Right lobe of liver (tissue), 6 donors: ENCODE data around the gene TACC3. TPM values are rescaled to one million over a fixed set of nuclear protein-coding genes. Genes with fewer than 3 reads are reported as not detected.
A peak's percentile ranks its signal among the peaks of the same experiment; 100 is the strongest.

Source experiments
- ATAC-seq, 4 donors: fragments of 200-7000 bp; cut with Tn5 transposase; one replicate each; pipeline ENCODE4 v1.9.1; 2020; ENCODE audit warnings: mild to moderate bottlenecking in 4 of 4, moderate library complexity in 4 of 4
- DNase-seq, 3 donors: peaks; one replicate each; pipeline ENCODE4 v3.0.0-alpha.2; 2020
- H3K27ac ChIP-seq, 3 donors: fragments of 200-600 bp; one replicate each; pipeline ENCODE4 v1.8.0; 2022
- H3K27me3 ChIP-seq, 2 donors: fragments of 200-600 bp; one replicate each; pipeline ENCODE4 v1.8.0; 2022
- H3K36me3 ChIP-seq, 4 donors: fragments of 200-600 bp; sonication (generic) in 1 of 4; one replicate each; pipeline versions ENCODE4 v1.5.1 to v1.8.0; 2017 to 2022; ENCODE audit warnings: control low read depth in 1 of 4
- H3K4me1 ChIP-seq, 4 donors: fragments of 200-600 bp; sonication (generic) in 1 of 4; one replicate each; pipeline versions ENCODE4 v1.5.1 to v1.8.0; 2017 to 2022; ENCODE audit warnings: control low read depth in 1 of 4
- H3K4me3 ChIP-seq, 3 donors: fragments of 200-600 bp; one replicate each; pipeline ENCODE4 v1.8.0; 2022
- H3K9me3 ChIP-seq, 4 donors: fragments of 200-600 bp; sonication (generic) in 1 of 4; one replicate each; pipeline versions ENCODE4 v1.5.1 to v1.8.0; 2017 to 2022; ENCODE audit warnings: control low read depth in 1 of 4
- CTCF ChIP-seq, 4 donors: fragments of 200-600 bp in 3 of 4; fragments of 450-650 bp in 1 of 4; IDR thresholded peaks; one replicate each; pipeline versions ENCODE4 v1.5.1 to v1.8.0; 2016 to 2022; ENCODE audit warnings: antibody characterized with exemption in 4 of 4, mild to moderate bottlenecking in 2 of 4
- POLR2A ChIP-seq: fragments of 450-650 bp; IDR thresholded peaks from one replicate; pipeline ENCODE4 v1.6.1; 2017; ENCODE audit warnings: antibody characterized with exemption, mild to moderate bottlenecking
- WGBS: methylation state at CpG from one replicate; pipeline ENCODE4 v1.1.6; 2018; ENCODE audit warnings: low coverage, low lambda C conversion rate; ENCODE audit not compliant: insufficient coverage; ENCODE audit errors: missing lambda C conversion rate; 5-methylcytosine and 5-hydroxymethylcytosine counted together
- intact Hi-C, 2 donors: fragments of 100-400 bp; cut with DNase I; formaldehyde crosslinking; loops; one replicate each; pipeline versions ENCODE4 v1.11.2 to v1.14.1; 2022
- total RNA-seq, 6 experiments: library from RNA; depleted of rRNA in 2 of 6; stranded (reverse); fragments of >200 nt in 2 of 6; fragmentation: NEBNext Ultra II Directional in 3 of 6; extraction: Animal tissue kit (Norgen Biotek cat#: 25700) in 3 of 6; gene quantifications; one replicate each; pipeline versions ENCODE4 v1.1.0 to v1.2.4, GENCODE V29; 2016 to 2023
- donor health status: DM: no; HTN: yes; CAD: no.
- donor health status: DM: no; HTN: no; CAD: no.
- donor health status: DM: no; HTN: no; CAD: no.
- donor health status: DM: no; HTN: yes; CAD: no.
- donor health status: DM: no; HTN: yes; CAD: no.

TACC3 gene
- total RNA-seq, 6 experiments from 2014 or later, result 2.2 to 5.7 (median 4.8) TPM

- no peak overlapping the region for H3K4me3 ChIP-seq
- H3K9me3 ChIP-seq, result no peaks in the 10 kb centered on the region
- intact Hi-C loops, result no loop called here
- no peak overlapping the region for H3K27ac ChIP-seq
- 33% methylated on average over 1 of the region's 1 CpG for WGBS
- H3K36me3 ChIP-seq, result peaks cover 0 to 15% (median under 1%) of the 10 kb centered on the region in 4 donors
- peaks cover 0 to 13% (median 4%) of the 10 kb centered on the region in 4 donors for H3K4me1 ChIP-seq
- TF ChIP-seq POLR2A (no peak), CTCF (IDR thresholded peaks at IDR 0.05) (no peak)
- DNase-seq, result no peak
- no peak for ATAC-seq
- H3K27me3 ChIP-seq, result no peaks in the 10 kb centered on the region
These were observed 12.7 kb upstream of the TACC3 start for GRCh38 chr4:1708581-1708980.

DNA sequence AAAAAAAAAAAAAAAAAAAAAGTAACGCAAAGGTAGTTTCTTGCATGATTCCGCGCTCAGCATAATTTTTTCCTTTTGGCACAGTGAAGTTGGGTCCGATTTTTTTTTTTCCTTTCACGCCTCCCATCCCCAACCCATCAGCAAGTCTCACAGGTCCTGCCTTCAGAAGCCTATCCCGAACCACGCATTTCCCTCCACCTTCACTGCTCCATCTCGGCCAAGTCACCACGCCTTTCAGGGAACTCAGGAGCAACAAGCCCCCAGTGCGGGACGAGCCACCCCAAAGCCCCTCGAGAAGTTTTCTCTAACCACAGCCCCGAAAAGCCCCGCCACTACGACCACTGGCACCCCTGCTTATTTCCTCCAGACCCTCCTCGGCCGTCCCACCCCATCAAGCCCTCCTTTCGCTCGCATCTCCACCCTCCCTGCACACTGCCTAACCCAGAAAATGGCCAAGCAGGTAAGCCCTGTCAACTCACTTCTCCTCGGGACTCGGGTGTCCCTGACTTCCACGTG, 10.2 kb upstream of the TACC3 start:
- intact Hi-C loops, result no loop called here
- WGBS, result 8% methylated on average over 22 of the region's 22 CpGs
- H3K4me1 ChIP-seq, result peaks cover 0 to 17% (median 4%) of the 10 kb centered on the region in 4 donors

DNA sequence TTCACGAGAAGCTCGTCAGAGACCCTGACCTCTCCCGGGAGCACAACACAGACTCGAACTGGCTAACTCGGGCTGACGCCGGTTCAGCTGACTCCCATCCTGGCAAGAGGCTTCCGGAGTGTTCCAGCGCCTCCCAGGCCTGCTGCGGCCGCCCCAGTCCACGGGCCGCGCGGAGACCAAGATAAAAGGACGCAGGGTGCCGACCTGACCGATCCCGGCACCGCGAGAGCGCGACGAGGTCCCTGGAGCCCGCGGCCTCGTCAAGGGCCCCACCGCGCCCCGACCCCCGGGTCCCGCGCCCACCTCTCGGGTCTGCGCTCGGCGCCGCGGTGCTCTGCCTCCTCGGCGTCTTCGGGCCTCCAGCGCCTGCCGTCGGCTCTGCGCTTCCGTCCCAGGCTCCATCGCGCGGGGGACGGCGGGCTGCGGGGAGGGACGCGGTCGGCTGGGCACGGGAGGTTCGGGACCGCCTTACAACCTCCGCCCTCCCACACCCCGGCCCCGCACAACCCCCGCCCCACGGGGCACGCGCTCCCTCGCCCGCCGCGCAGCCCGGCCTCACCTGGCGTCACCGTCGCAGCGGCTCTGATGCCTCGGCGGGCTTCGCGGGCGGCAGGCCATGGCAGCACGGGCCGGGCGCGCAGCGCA, 9.6 kb upstream of the TACC3 start:
- Histone ChIP-seq H3K9me3 (no peaks in the 10 kb centered on the region), H3K4me3 (peak overlapping the region; percentile 80 to 93 (median 87)), H3K4me1 (peaks cover 0 to 17% (median 4%) of the 10 kb centered on the region in 4 donors), H3K36me3 (no peaks in the 10 kb centered on the region), H3K27ac (peak overlapping the region; percentile 99 to 100 (median 99)), H3K27me3 (no peaks in the 10 kb centered on the region)
- TF ChIP-seq CTCF (IDR thresholded peaks at IDR 0.05), result no peak
- no peak for TF ChIP-seq POLR2A
- ATAC-seq (peak; percentile 41 to 54 (median 46)), DNase-seq (peak; percentile 73 to 87 (median 73))
- intact Hi-C loops, result no loop called here
- 0% methylated on average over 10 of the region's 85 CpGs for WGBS

More for the DNA sequence above, 10.2 kb upstream of the TACC3 start:
- Histone ChIP-seq H3K27me3 (no peaks in the 10 kb centered on the region), H3K4me3 (peak overlapping the region; percentile 80 to 93 (median 87)), H3K36me3 (peaks cover 0 to 5% (median 0%) of the 10 kb centered on the region in 4 donors), H3K9me3 (no peaks in the 10 kb centered on the region), H3K27ac (peak overlapping the region; percentile 99 to 100 (median 99))
- ATAC-seq, result no peak
- no peak for TF ChIP-seq CTCF (IDR thresholded peaks at IDR 0.05)
- no peak for TF ChIP-seq POLR2A
- no peak for DNase-seq

GRCh38 chr4:1712216-1713002, 8.9 kb upstream of the TACC3 start, which contains the start of gene SLBP:
TSS of gene SLBP (minus strand) at chr4:1712319. CDS start at chr4:1712188, 131 bp downstream.
- Histone ChIP-seq H3K4me3 (peak within 1 kb of the TSS; percentile 80 to 93 (median 87)), H3K4me1 (peaks cover 0 to 20% (median 6%) of the 10 kb centered on the region in 4 donors), H3K9me3 (no peaks in the 10 kb centered on the region), H3K27me3 (no peaks in the 10 kb centered on the region), H3K27ac (peak within 1 kb of the TSS; percentile 99 to 100 (median 99)), H3K36me3 (no peaks in the 10 kb centered on the region)
- TF ChIP-seq POLR2A, result peak; percentile 96
- TF ChIP-seq CTCF (IDR thresholded peaks at IDR 0.05), result no peak
- intact Hi-C loops, result no loop called here
- ATAC-seq (peak; percentile 90 to 95 (median 92)), DNase-seq (peak; percentile 98 to 99 (median 98))
- WGBS, result 0% methylated on average over 12 of the region's 98 CpGs
